Stimulated activated CD8-positive, alpha-beta memory T cell treated with anti-CD3 and anti-CD28 coated beads, Interleukin-15, amount 100 ng/mL, for 4 hours (primary cell): ENCODE data around the gene MYO3B.

Experiments used
- DNase-seq, 2 donors: peaks; one replicate each; pipeline ENCODE4 v3.0.0-alpha.2; 2020; ENCODE audit warnings: low read depth in 2 of 2

Gene MYO3B

GRCh38 chr2:170306293-170306873 is 128.4 kb downstream of the MYO3B start:
- no peak for DNase-seq

- no peak for DNase-seq
These were observed 129.1 kb downstream of the MYO3B start for GRCh38 chr2:170307052-170307451.

GRCh38 chr2:170307555-170308351 is 129.8 kb downstream of the MYO3B start:
- DNase-seq = no peak

- no peak for DNase-seq
These were observed 133.0 kb downstream of the MYO3B start for GRCh38 chr2:170310876-170311502.

- DNase-seq = no peak
These were observed 135.5 kb downstream of the MYO3B start for GRCh38 chr2:170313347-170313991.

- DNase-seq = no peak
These were observed 136.0 kb downstream of the MYO3B start for GRCh38 chr2:170313992-170314348.

- DNase-seq = no peak
These were observed 136.9 kb downstream of the MYO3B start for GRCh38 chr2:170314744-170315447.

- no peak for DNase-seq
These were observed 143.0 kb downstream of the MYO3B start for GRCh38 chr2:170320948-170321347.

GRCh38 chr2:170321526-170321925 is 143.6 kb downstream of the MYO3B start:
- DNase-seq = no peak

- no peak for DNase-seq
These were observed 144.3 kb downstream of the MYO3B start for GRCh38 chr2:170322140-170322766.

GRCh38 chr2:170323743-170324142 is 145.8 kb downstream of the MYO3B start:
- no peak for DNase-seq

- no peak for DNase-seq
These were observed 146.7 kb downstream of the MYO3B start for GRCh38 chr2:170324640-170325046.

- no peak for DNase-seq
These were observed 152.9 kb downstream of the MYO3B start for GRCh38 chr2:170330881-170331280.

GRCh38 chr2:170332676-170333402 is 154.9 kb downstream of the MYO3B start:
- no peak for DNase-seq

GRCh38 chr2:170335351-170335750 is 157.4 kb downstream of the MYO3B start:
- no peak for DNase-seq

- DNase-seq = no peak
These were observed 158.5 kb downstream of the MYO3B start for GRCh38 chr2:170336408-170336807.

GRCh38 chr2:170336916-170337315 is 159.0 kb downstream of the MYO3B start:
- no peak for DNase-seq

GRCh38 chr2:170339322-170339721 is 161.4 kb downstream of the MYO3B start:
- no peak for DNase-seq

- DNase-seq = no peak
These were observed 162.1 kb downstream of the MYO3B start for GRCh38 chr2:170339750-170340692.

GRCh38 chr2:170340693-170341068 is 162.7 kb downstream of the MYO3B start:
- DNase-seq = no peak
